Activated CD4-positive, alpha-beta T cell treated with anti-CD3 and anti-CD28 coated beads, Interleukin-2, amount 50 U/mL, for 1 hour (primary cell): ENCODE data around the gene IPO13.

Experiments used
- DNase-seq: peaks from one replicate; pipeline ENCODE4 v3.0.0-alpha.2; 2020

Gene IPO13

DNA sequence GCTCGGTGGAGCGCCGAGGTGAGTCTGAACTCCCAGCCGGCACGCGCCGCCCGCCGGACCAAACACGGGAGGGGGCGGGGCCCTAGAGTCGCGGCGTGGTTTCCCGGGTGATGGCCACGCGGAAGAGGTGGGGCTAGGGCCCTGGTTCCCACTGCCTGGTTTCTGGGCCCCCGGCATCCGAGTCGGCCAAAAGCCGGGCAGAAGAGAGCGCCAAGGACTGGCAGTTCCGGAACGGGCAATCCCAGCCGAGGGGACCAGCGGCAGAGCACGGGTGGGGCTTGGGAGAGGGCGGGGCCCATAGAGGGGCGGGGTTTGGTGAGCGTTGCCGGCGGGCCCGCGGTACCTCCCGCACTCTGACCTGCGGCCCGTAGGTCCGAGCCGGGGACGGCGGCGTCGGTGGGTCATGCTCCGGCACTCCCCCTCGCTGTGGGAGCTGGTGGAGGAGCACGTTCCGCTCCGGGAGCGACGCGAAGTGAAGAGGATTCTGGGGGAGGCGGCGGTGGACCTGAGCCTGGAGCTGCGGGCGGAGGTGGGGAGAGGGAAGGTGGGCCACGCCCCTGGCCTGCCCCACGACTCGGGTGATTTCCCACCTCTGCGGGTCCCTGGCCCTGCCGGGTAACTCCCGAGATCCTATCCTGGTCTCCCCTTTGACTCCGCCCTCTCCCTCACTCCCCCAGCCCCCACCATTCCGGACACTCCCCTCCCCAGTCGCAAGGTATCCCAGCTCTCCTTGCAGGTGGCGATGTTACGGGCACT lies 44.9 kb downstream of the IPO13 start, which contains the start of gene CCDC24:
CCDC24 (plus strand) TSS at position 124 of the 756 bp plus-strand sequence; CDS start at position 404, 280 bp downstream.
- peak; percentile 66 for DNase-seq

- DNase-seq = no peak
Observed at GRCh38 chr1:43992232-43992995, 45.7 kb downstream of the IPO13 start.

DNA sequence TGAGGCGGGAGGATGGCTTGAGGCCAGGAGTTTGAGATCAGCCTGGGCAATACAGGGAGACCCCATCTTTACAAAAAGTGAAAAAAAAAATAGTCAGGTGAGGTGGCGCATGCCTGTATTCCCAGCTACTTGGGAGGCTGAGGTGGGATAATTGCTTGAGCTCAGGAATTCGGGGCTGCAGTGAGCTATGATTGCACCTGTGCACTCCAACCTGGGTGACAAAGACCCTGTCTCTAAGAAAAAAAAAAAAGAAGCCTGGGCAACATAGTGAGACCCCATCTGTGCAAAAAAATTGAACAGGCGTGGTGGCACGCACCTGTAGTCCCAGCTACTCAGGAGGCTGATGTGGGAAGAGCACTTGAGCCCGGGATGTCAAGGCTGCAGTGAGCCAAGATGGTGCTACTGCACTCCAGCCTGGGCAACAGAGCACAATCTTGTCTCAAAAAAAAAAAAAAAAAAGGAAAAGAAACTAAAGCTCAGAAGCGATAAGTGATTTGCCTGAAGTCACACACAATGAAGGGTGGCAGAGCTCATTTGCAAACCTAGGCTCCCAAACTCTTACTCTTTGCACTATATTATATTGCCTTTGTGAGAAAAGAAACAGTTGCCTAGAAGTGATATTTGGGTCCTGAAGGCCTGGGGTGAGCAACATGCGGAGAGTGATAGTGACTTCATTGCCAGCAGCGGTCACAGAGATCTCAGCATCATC lies 46.6 kb downstream of the IPO13 start:
- no peak for DNase-seq

- DNase-seq = no peak
Observed at GRCh38 chr1:43994071-43994470, 47.3 kb downstream of the IPO13 start.

GRCh38 chr1:43994794-43995790 lies 48.3 kb downstream of the IPO13 start:
- DNase-seq = no peak

- no peak for DNase-seq
Observed at GRCh38 chr1:43995984-43996732, 49.4 kb downstream of the IPO13 start.

GRCh38 chr1:43996733-43997115 lies 50.0 kb downstream of the IPO13 start:
- no peak for DNase-seq

DNA sequence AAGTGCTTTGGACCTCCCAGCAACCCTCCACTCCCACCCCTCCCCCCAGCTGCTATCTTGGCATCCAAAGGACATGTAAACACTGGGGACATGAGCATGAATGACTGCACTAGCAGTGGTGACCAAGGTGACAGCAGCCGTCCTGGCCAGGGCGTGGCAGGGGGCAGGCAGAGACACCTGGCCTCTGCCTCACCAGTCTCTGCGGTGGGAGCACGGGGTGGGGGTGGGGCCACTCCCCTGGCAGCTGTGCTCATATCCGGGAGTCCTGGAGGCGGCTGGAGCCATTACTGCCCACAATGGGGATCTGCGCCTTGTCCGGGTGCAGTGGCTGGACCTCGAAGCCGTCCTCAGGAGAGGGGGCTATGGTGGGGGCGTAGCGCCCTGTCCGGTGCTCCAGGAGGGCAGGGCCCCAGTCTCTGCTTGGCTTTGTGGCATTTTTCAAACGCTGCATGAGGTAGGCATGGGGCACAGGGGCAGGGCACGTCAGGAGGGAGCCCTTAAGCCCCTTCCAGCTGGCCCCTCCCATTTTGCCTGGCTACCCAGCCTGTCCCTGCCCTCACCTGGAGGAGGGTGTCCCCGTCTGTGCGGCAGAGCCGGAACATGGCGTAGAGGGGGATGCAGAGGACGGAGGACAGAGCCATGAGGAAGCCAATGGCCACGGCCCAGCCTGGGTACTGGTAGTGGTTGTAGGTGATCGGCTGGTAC lies 50.7 kb downstream of the IPO13 start:
- no peak for DNase-seq

DNA sequence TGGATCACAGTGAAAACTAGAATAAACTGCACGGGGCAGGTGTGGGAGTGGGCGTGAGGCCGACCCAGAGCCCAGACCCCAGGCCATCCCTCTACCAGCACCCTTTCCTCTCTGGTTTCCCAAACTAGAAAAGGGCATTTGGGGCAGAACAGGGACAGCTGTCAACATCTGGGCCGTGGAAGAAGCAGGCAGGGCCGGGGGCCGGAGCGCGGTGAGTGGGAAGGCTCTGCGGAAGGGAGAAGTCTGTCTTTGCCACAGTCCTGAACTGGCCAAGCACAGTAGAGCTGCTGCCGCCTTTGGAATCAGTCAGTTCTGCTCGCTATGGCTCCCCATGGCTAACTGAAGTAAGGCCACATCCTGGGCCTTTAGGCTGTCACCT lies 51.2 kb downstream of the IPO13 start:
- no peak for DNase-seq

DNA sequence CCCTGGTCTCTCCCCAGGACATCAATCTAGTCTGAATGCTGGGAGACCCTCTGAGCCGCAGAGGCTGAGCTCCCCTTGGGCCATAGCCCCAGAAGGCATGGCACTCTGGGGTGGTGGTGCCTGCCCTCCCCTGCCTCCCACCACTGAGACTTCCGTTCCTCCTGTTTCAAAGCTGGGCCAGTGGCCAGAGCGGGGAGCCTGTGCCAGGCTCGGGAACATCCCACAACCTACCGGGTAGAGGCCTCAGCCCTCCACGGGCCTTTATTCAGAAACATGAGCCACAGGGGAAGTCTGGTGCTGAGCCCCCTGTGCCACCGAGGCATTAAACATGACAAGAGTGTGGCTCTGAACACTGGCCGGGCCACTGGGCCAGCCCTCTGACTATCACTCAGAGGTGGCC lies 52.7 kb downstream of the IPO13 start:
- DNase-seq = no peak

DNA sequence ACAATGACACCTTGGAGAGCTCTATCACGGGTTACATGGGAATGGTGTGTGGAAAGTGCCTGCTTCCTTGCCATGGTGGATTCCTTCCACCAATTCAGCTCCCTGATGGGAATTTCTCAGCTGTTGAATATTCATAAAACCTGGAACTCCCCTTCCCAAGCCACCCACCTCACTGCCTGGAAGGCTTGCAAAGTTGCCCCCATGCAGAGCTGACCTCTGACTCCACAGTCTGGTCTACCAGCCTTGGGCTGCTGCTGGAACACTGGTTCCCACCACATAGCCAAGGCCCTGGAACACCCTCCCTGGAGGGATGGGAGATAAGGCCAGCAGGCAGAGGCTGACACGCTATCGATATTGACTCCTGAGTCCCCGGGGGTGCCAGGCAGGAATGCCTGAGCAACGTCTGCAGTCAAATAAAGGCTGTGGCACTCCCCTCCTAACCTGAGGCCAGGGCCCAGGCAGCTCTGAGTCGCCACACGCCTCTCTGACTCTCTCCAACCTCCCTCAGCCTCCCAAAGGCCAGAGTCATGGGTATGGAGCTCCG lies 53.4 kb downstream of the IPO13 start:
- no peak for DNase-seq

- DNase-seq = no peak
Observed at GRCh38 chr1:44002165-44002564, 55.4 kb downstream of the IPO13 start.

- no peak for DNase-seq
Observed at GRCh38 chr1:44002606-44003157, 55.9 kb downstream of the IPO13 start.

GRCh38 chr1:44008259-44008658 lies 61.5 kb downstream of the IPO13 start:
- DNase-seq = no peak

DNA sequence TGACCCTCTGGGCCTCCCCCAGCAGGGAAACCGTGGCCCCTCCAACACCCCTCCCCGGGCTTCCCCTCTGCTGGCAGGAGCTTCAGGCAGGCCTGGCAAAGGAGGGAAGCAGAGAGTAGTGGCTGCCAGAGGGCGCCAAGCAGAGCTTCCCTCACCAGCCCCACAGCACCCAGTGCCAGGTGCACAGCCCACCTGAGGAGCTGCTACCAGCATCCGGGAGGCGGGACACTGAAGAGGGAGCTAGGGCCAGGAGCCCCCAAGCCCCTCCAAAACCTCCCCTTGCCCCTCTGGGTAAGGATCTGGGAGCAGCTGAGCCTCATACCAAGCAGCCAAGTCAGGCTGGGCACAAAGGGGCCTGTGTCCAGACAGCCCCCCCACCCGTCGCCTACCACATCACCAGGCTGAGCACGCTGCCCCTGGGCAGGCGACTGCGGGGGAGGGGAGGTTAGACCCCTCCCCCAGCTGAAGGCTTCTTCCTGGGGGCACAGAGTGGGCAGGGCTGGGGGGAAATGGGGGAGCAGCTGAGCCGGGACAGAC lies 64.3 kb downstream of the IPO13 start:
- no peak for DNase-seq

GRCh38 chr1:44012404-44012803 lies 65.7 kb downstream of the IPO13 start:
- DNase-seq = no peak

DNA sequence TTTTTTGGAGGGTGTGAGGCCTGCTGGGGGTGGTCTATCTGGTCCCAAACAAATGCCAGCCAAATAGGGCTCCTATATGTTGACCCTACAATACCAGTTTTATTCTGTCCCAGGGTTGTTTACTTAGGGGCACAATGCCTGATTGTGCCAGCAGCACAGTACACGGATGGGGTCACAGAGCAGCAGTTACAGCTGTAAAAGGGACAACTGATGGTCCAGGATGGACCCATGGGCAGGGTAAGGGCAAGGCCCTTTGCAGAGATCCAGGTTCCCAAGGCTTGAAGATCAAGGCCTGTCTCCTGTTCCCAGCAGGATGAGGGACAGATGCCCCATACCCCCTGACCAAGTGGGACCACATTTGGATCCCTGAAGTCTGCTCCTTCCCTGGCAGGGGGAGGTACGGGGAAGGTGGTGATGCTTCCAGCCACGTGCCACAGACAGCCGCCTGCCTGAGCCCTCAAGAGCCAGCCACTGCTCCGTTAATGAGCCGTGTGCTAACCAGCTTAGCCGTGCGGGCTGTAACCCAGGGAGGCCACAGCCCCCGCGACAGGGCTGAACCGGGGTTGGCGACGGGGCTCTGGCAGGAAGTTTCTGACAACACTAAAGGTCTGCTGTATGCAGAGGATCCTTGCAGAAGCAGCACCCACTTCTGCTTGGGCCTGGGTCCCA lies 66.3 kb downstream of the IPO13 start:
- no peak for DNase-seq

GRCh38 chr1:44013949-44014348 lies 67.2 kb downstream of the IPO13 start:
- DNase-seq = no peak

GRCh38 chr1:44014365-44015104 lies 67.8 kb downstream of the IPO13 start:
- no peak for DNase-seq
